Transverse colon (tissue), 4 donors: Measurements from ENCODE around the gene CPEB4. TPM values are rescaled to one million over a fixed set of nuclear protein-coding genes. Genes with fewer than 3 reads are reported as not detected.

Experiments
- DNase-seq: peaks from one replicate; pipeline ENCODE4 v3.0.0-alpha.2; 2019
- H3K27ac ChIP-seq, 4 donors: fragments of 200-600 bp; sonication (generic); 2 replicates each; pipeline ENCODE4 v1.5.1; 2016 to 2018; ENCODE audit warnings: inconsistent platforms in 4 of 4
- H3K27me3 ChIP-seq: fragments of 200-600 bp; sonication (generic); 2 replicates; pipeline ENCODE4 v1.5.1; 2017; ENCODE audit warnings: inconsistent platforms
- H3K36me3 ChIP-seq, 4 donors: fragments of 200-600 bp; sonication (generic); 2 replicates each; pipeline ENCODE4 v1.5.1; 2017 to 2019; ENCODE audit warnings: inconsistent platforms in 4 of 4
- H3K4me1 ChIP-seq, 4 donors: fragments of 200-600 bp; sonication (generic); 2 replicates each; pipeline ENCODE4 v1.5.1; 2017 to 2020; ENCODE audit warnings: inconsistent platforms in 4 of 4
- H3K4me3 ChIP-seq, 4 donors: fragments of 200-600 bp; sonication (generic); 1 replicate in 1 of 4; 2 replicates in 3 of 4; pipeline versions ENCODE4 v1.5.1 to v1.6.1; 2017 to 2019; ENCODE audit warnings: inconsistent platforms in 4 of 4
- H3K9me3 ChIP-seq, 2 donors: fragments of 200-600 bp; sonication (generic); 2 replicates each; pipeline ENCODE4 v1.5.1; 2017 to 2019; ENCODE audit warnings: inconsistent platforms in 2 of 2
- CTCF ChIP-seq, 5 experiments: fragments of 200-600 bp in 3 of 5; fragments of 450-650 bp in 2 of 5; sonication (generic) in 3 of 5; IDR thresholded peaks; 1 replicate in 2 of 5; 2 replicates in 3 of 5; pipeline ENCODE4 v1.5.1; 2016 to 2017; ENCODE audit warnings: antibody characterized with exemption in 5 of 5, inconsistent platforms in 3 of 5, mild to moderate bottlenecking in 2 of 5, moderate library complexity in 1 of 5
- EP300 ChIP-seq: sonication (generic); formaldehyde crosslinking; IDR thresholded peaks from one replicate; pipeline ENCODE4 v1.6.1; 2017; ENCODE audit warnings: antibody characterized with exemption, low read depth
- POLR2A ChIP-seq: fragments of 450-650 bp; IDR thresholded peaks from one replicate; pipeline ENCODE4 v1.6.1; 2016; ENCODE audit warnings: antibody characterized with exemption, mild to moderate bottlenecking, moderate library complexity
- POLR2AphosphoS5 ChIP-seq, 3 donors: sonication (generic); formaldehyde crosslinking; IDR thresholded peaks; one replicate each; pipeline ENCODE4 v1.6.1; 2016; ENCODE audit warnings: antibody characterized with exemption in 3 of 3
- whole genome bisulfite sequencing, 2 donors: methylation state at CpG; one replicate each; pipeline ENCODE4 v1.1.5; 2018; ENCODE audit warnings: low coverage in 1 of 2; 5-methylcytosine and 5-hydroxymethylcytosine counted together
- in situ Hi-C, 4 donors: fragments of 200-750 bp; cut with MboI; loops; one replicate each; pipeline versions ENCODE4 v1.15.0 to v1.15.1; 2017; ENCODE audit warnings: low sequenced_read_pairs in 3 of 4, low pct_ligation_motif_present in 1 of 4, low pct_unique_long_range_greater_than_20kb in 1 of 4
- intact Hi-C: fragments of 100-400 bp; cut with DNase I; formaldehyde crosslinking; loops from one replicate; pipeline ENCODE4 v1.15.1; 2023; ENCODE audit warnings: low total_unique reads
- total RNA-seq, 4 donors: library from RNA; depleted of rRNA; stranded (reverse); fragments of >200 nt; gene quantifications; one replicate each; pipeline ENCODE4 v1.1.0, GENCODE V29; 2016

The CPEB4 gene
- total RNA-seq, 4 donors from 2014 or later = 23.6 to 67.7 (median 36.5) TPM

GRCh38 chr5:173916233-173916632 is 28.1 kb downstream of the CPEB4 start:
- no peak for TF ChIP-seq EP300
- no peak overlapping the region for H3K4me3 ChIP-seq
- WGBS, 2 donors = 87 to 89% methylated on average over 3 of the region's 3 CpGs
- no peak for DNase-seq
- H3K27ac ChIP-seq = no peak overlapping the region
- H3K9me3 ChIP-seq = no peaks in the 10 kb centered on the region
- no peaks in the 10 kb centered on the region for H3K27me3 ChIP-seq
- peaks cover 23 to 52% (median 35%) of the 10 kb centered on the region in 4 donors for H3K4me1 ChIP-seq
- H3K36me3 ChIP-seq = no peaks in the 10 kb centered on the region
- intact Hi-C loops = no loop called here
- in situ Hi-C loops = no loop called here

GRCh38 chr5:173917788-173918786 is 29.9 kb downstream of the CPEB4 start:
- H3K27me3 ChIP-seq = no peaks in the 10 kb centered on the region
- peaks cover 28 to 60% (median 38%) of the 10 kb centered on the region in 4 donors for H3K4me1 ChIP-seq
- WGBS, 2 donors = 0% methylated on average over 11 to 19 of the region's 19 CpGs

GRCh38 chr5:173919443-173919842 is 31.3 kb downstream of the CPEB4 start:
- H3K4me1 ChIP-seq = peaks cover 37 to 71% (median 45%) of the 10 kb centered on the region in 4 donors
- intact Hi-C loops = no loop called here
- H3K9me3 ChIP-seq = no peaks in the 10 kb centered on the region
- H3K4me3 ChIP-seq = no peak overlapping the region
- no peaks in the 10 kb centered on the region for H3K36me3 ChIP-seq
- WGBS, 2 donors = 25 to 31% methylated on average over 2 of the region's 2 CpGs
- peak overlapping the region; percentile 81 to 90 (median 86) for H3K27ac ChIP-seq
- no peaks in the 10 kb centered on the region for H3K27me3 ChIP-seq
- TF ChIP-seq POLR2A = no peak
- no peak for TF ChIP-seq EP300
- no peak for TF ChIP-seq POLR2AphosphoS5 (IDR thresholded peaks at IDR 0.05)
- no peak for TF ChIP-seq CTCF (IDR thresholded peaks at IDR 0.05)
- in situ Hi-C loops = no loop called here
- DNase-seq = no peak

More at GRCh38 chr5:173917788-173918786, 29.9 kb downstream of the CPEB4 start:
- DNase-seq = peak; percentile 73
- no peaks in the 10 kb centered on the region for H3K36me3 ChIP-seq
- peak overlapping the region; percentile 30 to 52 (median 36) for H3K4me3 ChIP-seq
- H3K27ac ChIP-seq = peak overlapping the region; percentile 81 to 90 (median 86)
- TF ChIP-seq EP300 (no peak), CTCF (IDR thresholded peaks at IDR 0.05) (no peak), POLR2A (peak; percentile 72), POLR2AphosphoS5 (IDR thresholded peaks at IDR 0.05) (peak; percentile 53 to 83 (median 74))
- intact Hi-C loops = no loop called here
- in situ Hi-C loops = no loop called here
- H3K9me3 ChIP-seq = no peaks in the 10 kb centered on the region

GRCh38 chr5:173920024-173920753 is 32.0 kb downstream of the CPEB4 start:
- Histone ChIP-seq H3K9me3 (no peaks in the 10 kb centered on the region), H3K27ac (peak overlapping the region; percentile 81 to 90 (median 86)), H3K4me1 (peaks cover 44 to 73% (median 50%) of the 10 kb centered on the region in 4 donors), H3K36me3 (no peaks in the 10 kb centered on the region), H3K27me3 (no peaks in the 10 kb centered on the region), H3K4me3 (no peak overlapping the region)
- 54 to 55% methylated on average over 3 of the region's 3 CpGs for WGBS, 2 donors
- in situ Hi-C loops = no loop called here
- intact Hi-C loops = loop anchor here (2.0 kb wide), 1 partner anchor 31 kb away; the partner anchor contains the start of gene CPEB4
- no peak for DNase-seq
- TF ChIP-seq EP300 = no peak
- no peak for TF ChIP-seq POLR2AphosphoS5 (IDR thresholded peaks at IDR 0.05)
- peak in 3 of 5 experiments; percentile 10 to 48 (median 45) for TF ChIP-seq CTCF (IDR thresholded peaks at IDR 0.05)
